Activated CD4-positive, alpha-beta T cell treated with anti-CD3 and anti-CD28 coated beads, Interleukin-2, amount 50 U/mL, for 4 hours (primary cell): Measurements from ENCODE around the gene GABPB2.

ENCODE experiments used
- DNase-seq, 2 experiments: peaks; one replicate each; pipeline ENCODE4 v3.0.0-alpha.2; 2020

Gene GABPB2

GRCh38 chr1:151070474-151071276 is at the start of gene GABPB2:
Gene GABPB2, plus strand, starts transcription at chr1:151070761. Its CDS starts 17,429 bp downstream, at chr1:151088190.
- peak; percentile 79 for DNase-seq

- peak; percentile 85 to 88 for DNase-seq
Observed at GRCh38 chr1:151024540-151025146, 45.9 kb upstream of the GABPB2 start.

- no peak for DNase-seq
Observed at GRCh38 chr1:151026460-151026859, 44.1 kb upstream of the GABPB2 start.

- no peak for DNase-seq
Observed at GRCh38 chr1:151032164-151032563, 38.4 kb upstream of the GABPB2 start.

GRCh38 chr1:151035167-151035566 is 35.4 kb upstream of the GABPB2 start:
- DNase-seq, result no peak

GRCh38 chr1:151036356-151036755 is 34.2 kb upstream of the GABPB2 start, which contains the start of gene BNIPL:
Gene BNIPL, plus strand, starts transcription at chr1:151036586. Its CDS starts 140 bp downstream, at chr1:151036726.
- DNase-seq, result no peak

- DNase-seq, result no peak
Observed at GRCh38 chr1:151037032-151037431, 33.5 kb upstream of the GABPB2 start.

GRCh38 chr1:151039521-151039920 is 31.0 kb upstream of the GABPB2 start:
- DNase-seq, result no peak

GRCh38 chr1:151043163-151043562 is 27.4 kb upstream of the GABPB2 start:
- no peak for DNase-seq

GRCh38 chr1:151047591-151047924 is 23.0 kb upstream of the GABPB2 start, which contains the start of gene C1orf56:
Gene C1orf56, plus strand, starts transcription at chr1:151047751. Its CDS starts 97 bp downstream, at chr1:151047848.
- DNase-seq, result peak; percentile 36 to 39

- DNase-seq, result peak; percentile 36 to 45
Observed at GRCh38 chr1:151047925-151048644, 22.5 kb upstream of the GABPB2 start.

- DNase-seq, result no peak
Observed at GRCh38 chr1:151048645-151049032, 21.9 kb upstream of the GABPB2 start.

GRCh38 chr1:151049458-151049857 is 21.1 kb upstream of the GABPB2 start:
- no peak for DNase-seq

- DNase-seq, result no peak
Observed at GRCh38 chr1:151050051-151050688, 20.4 kb upstream of the GABPB2 start.

- no peak for DNase-seq
Observed at GRCh38 chr1:151051356-151052009, 19.1 kb upstream of the GABPB2 start.

- DNase-seq, result no peak
Observed at GRCh38 chr1:151054971-151055547, 15.5 kb upstream of the GABPB2 start.

GRCh38 chr1:151055581-151055980 is 15.0 kb upstream of the GABPB2 start:
- no peak for DNase-seq

GRCh38 chr1:151056149-151056548 is 14.4 kb upstream of the GABPB2 start:
- no peak for DNase-seq

GRCh38 chr1:151058692-151059091 is 11.9 kb upstream of the GABPB2 start:
- no peak for DNase-seq

GRCh38 chr1:151059109-151060006 is 11.2 kb upstream of the GABPB2 start, which contains the start of gene CDC42SE1:
Gene CDC42SE1, minus strand, starts transcription at chr1:151059622. Its CDS starts 3,892 bp downstream, at chr1:151055730.
- DNase-seq, result peak; percentile 72 to 76
